ENCODE results near the gene UBTF. TPM values are rescaled to one million over a fixed set of nuclear protein-coding genes. Genes with fewer than 3 reads are reported as not detected.

The UBTF gene
- total RNA-seq, 1 donor: 49.6 TPM

DNA sequence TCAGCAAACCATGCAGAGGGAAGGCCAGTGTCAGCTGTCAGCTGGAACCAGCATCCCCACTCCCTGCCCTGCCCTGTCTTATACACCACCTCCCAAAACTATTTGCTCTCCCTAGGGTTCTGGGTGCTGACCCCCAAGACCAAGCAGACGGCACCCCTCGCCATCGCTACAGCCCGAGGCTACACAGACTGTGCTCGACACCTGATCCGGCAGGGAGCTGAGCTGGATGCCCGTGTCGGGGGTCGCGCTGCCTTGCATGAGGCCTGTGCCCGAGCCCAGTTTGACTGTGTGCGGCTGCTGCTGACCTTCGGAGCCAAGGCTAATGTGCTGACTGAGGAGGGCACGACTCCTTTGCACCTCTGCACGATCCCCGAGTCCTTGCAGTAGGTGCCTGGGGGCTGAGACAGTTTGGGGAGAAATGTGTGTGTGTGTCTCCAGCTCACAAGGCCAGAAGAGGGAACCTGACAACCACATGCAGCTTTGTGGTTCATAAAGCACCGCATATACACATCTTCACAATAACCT lies 47.5 kb downstream of the UBTF start:
- no peaks in the 10 kb centered on the region for H3K36me3 ChIP-seq (ENCODE audit: insufficient read depth, low read length)
- H3K4me1 ChIP-seq (ENCODE audit: insufficient read depth, low read length): peaks cover 13% of the 10 kb centered on the region
- no peaks in the 10 kb centered on the region for H3K9me3 ChIP-seq (ENCODE audit: low read depth, low read length)
- TF ChIP-seq, protein P1, sequence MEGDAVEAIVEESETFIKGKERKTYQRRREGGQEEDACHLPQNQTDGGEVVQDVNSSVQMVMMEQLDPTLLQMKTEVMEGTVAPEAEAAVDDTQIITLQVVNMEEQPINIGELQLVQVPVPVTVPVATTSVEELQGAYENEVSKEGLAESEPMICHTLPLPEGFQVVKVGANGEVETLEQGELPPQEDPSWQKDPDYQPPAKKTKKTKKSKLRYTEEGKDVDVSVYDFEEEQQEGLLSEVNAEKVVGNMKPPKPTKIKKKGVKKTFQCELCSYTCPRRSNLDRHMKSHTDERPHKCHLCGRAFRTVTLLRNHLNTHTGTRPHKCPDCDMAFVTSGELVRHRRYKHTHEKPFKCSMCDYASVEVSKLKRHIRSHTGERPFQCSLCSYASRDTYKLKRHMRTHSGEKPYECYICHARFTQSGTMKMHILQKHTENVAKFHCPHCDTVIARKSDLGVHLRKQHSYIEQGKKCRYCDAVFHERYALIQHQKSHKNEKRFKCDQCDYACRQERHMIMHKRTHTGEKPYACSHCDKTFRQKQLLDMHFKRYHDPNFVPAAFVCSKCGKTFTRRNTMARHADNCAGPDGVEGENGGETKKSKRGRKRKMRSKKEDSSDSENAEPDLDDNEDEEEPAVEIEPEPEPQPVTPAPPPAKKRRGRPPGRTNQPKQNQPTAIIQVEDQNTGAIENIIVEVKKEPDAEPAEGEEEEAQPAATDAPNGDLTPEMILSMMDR (IDR thresholded peaks at IDR 0.05; ENCODE audit: extremely low read depth, low read depth, low read length): no peak
- H2AFZ ChIP-seq (ENCODE audit: low read length): no peak overlapping the region
- H3K4me2 ChIP-seq (ENCODE audit: insufficient read depth, low read length): no peak overlapping the region
- peak; percentile 90 for DNase-seq (ENCODE audit: insufficient read length, low spot score, missing footprints)
- H3K4me3 ChIP-seq (ENCODE audit: insufficient read depth, low read length): no peak overlapping the region
- no peaks in the 10 kb centered on the region for H4K20me1 ChIP-seq (ENCODE audit: insufficient read depth, low read length)
- no peak overlapping the region for H3K27ac ChIP-seq (ENCODE audit: low read depth, low read length)
- H3K79me2 ChIP-seq (ENCODE audit: insufficient read depth, low read length): no peaks in the 10 kb centered on the region
- no peaks in the 10 kb centered on the region for H3K27me3 ChIP-seq (ENCODE audit: insufficient read depth, low read length)

DNA sequence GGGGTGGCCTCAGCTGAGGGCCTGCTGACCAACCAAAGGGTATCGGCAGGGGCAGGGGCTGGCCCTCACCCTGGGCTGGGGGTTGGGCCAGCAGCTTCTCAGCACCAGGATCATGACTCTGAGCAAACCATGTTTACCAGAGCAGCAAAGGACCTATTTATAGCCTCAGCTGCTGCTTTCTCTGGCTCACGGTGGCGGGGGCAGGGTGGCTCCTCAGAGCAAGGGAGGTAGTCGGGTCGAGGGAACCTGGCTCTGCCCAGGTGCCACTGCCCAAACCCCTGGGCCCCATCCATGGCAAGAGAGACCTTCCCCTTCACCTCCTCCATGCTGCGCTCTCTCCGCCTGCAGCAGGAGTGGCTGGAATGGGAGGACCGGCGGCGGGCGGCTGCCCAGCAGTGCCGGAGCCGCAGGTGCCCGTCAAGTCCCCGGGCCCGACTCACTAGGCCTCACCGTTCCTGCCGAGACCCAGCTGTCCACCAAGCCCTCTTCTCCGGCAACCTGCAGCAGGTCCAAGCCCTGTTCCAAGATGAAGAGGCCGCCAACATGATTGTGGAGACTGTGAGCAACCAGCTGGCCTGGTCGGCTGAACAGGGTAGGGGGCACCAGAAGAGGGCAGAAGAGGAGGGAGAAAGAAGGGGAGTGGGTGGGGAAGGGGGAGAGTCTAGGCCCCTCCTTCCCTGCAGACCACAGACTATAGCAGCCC lies 48.8 kb downstream of the UBTF start, which contains the start of gene ASB16:
TSS of gene ASB16 (plus strand) at position 206 of the 703 bp plus-strand sequence. CDS start at position 292, 86 bp downstream.
- no peaks in the 10 kb centered on the region for H3K36me3 ChIP-seq (ENCODE audit: insufficient read depth, low read length)
- H3K27ac ChIP-seq (ENCODE audit: low read depth, low read length): no peak within 1 kb of the TSS
- peak within 1 kb of the TSS; percentile 51 for H2AFZ ChIP-seq (ENCODE audit: low read length)
- no peaks in the 10 kb centered on the region for H3K27me3 ChIP-seq (ENCODE audit: insufficient read depth, low read length)
- no peaks in the 10 kb centered on the region for H4K20me1 ChIP-seq (ENCODE audit: insufficient read depth, low read length)
- peak; percentile 94 for DNase-seq (ENCODE audit: insufficient read length, low spot score, missing footprints)
- TF ChIP-seq, protein P1 (IDR thresholded peaks at IDR 0.05; ENCODE audit: extremely low read depth, low read depth, low read length): no peak
- no peaks in the 10 kb centered on the region for H3K9me3 ChIP-seq (ENCODE audit: low read depth, low read length)
- H3K4me1 ChIP-seq (ENCODE audit: insufficient read depth, low read length): peaks cover 13% of the 10 kb centered on the region
- H3K79me2 ChIP-seq (ENCODE audit: insufficient read depth, low read length): no peaks in the 10 kb centered on the region
- H3K4me2 ChIP-seq (ENCODE audit: insufficient read depth, low read length): peak within 1 kb of the TSS; percentile 70
- peak within 1 kb of the TSS; percentile 54 for H3K4me3 ChIP-seq (ENCODE audit: insufficient read depth, low read length)

DNA sequence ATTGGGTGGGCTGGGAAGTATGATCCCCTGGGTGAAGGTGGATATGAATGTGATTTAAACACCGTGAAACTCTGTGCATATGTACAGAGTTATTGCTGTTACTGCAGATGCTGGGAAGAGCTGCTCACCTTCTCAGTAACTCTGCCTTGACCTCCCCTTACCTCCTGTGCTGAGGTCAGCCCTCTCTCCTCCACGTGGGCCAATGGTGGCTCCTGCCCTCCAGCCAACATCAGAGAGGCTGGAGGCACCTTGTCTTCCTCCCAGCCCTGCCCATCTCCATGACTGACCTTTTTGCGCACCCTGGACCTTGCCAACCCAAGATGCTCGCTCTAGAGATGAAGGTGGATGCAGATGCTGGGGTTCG lies 49.4 kb downstream of the UBTF start:
- no peak overlapping the region for H3K27ac ChIP-seq (ENCODE audit: low read depth, low read length)
- peak overlapping the region; percentile 70 for H3K4me2 ChIP-seq (ENCODE audit: insufficient read depth, low read length)
- no peaks in the 10 kb centered on the region for H3K36me3 ChIP-seq (ENCODE audit: insufficient read depth, low read length)
- no peaks in the 10 kb centered on the region for H3K27me3 ChIP-seq (ENCODE audit: insufficient read depth, low read length)
- no peaks in the 10 kb centered on the region for H3K79me2 ChIP-seq (ENCODE audit: insufficient read depth, low read length)
- H4K20me1 ChIP-seq (ENCODE audit: insufficient read depth, low read length): no peaks in the 10 kb centered on the region
- peak overlapping the region; percentile 54 for H3K4me3 ChIP-seq (ENCODE audit: insufficient read depth, low read length)
- TF ChIP-seq, protein P1 (IDR thresholded peaks at IDR 0.05; ENCODE audit: extremely low read depth, low read depth, low read length): no peak
- H3K9me3 ChIP-seq (ENCODE audit: low read depth, low read length): no peaks in the 10 kb centered on the region
- DNase-seq (ENCODE audit: insufficient read length, low spot score, missing footprints): no peak
- H3K4me1 ChIP-seq (ENCODE audit: insufficient read depth, low read length): peaks cover 13% of the 10 kb centered on the region
- no peak overlapping the region for H2AFZ ChIP-seq (ENCODE audit: low read length)

DNA sequence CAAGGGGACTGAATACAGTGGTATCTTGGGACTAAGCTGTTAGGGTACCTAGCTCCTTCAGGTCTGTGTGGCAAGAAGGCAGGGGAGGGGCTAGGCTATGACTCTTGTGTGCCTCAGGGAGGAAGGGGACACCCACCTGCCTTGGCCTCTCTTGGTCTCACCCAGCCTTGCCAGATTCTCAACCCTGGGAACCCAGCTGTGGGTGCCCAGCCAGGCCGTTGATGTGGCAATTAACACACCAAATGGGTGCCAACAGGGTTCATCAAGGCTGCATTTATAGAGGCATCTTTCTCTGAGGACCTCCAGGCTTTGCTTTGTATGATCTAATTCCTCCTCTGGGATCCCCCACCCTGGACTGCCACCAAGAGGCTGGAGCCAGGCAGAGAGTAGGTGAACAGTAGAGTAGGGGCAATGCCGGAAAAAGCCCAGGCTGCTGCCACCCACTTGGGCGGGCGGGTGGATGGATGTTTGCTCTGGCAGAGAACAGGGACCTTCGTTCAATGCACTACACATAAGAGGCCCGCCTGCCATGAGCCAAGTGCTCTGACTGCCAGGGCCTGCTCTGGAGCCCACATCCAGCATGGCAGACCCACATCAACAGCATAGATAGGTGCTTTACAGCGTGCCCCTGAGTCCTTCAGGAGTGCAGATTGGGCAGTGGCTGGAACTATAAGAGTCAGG lies 52.2 kb downstream of the UBTF start:
- Histone ChIP-seq H3K36me3 (ENCODE audit: insufficient read depth, low read length) (no peaks in the 10 kb centered on the region), H2AFZ (ENCODE audit: low read length) (no peak overlapping the region), H3K27ac (ENCODE audit: low read depth, low read length) (no peak overlapping the region), H3K4me3 (ENCODE audit: insufficient read depth, low read length) (no peak overlapping the region), H3K27me3 (ENCODE audit: insufficient read depth, low read length) (no peaks in the 10 kb centered on the region), H3K4me2 (ENCODE audit: insufficient read depth, low read length) (no peak overlapping the region), H3K4me1 (ENCODE audit: insufficient read depth, low read length) (peaks cover 13% of the 10 kb centered on the region), H3K9me3 (ENCODE audit: low read depth, low read length) (no peaks in the 10 kb centered on the region), H4K20me1 (ENCODE audit: insufficient read depth, low read length) (no peaks in the 10 kb centered on the region), H3K79me2 (ENCODE audit: insufficient read depth, low read length) (no peaks in the 10 kb centered on the region)
- no peak for DNase-seq (ENCODE audit: insufficient read length, low spot score, missing footprints)
- TF ChIP-seq, protein P1 (IDR thresholded peaks at IDR 0.05; ENCODE audit: extremely low read depth, low read depth, low read length): no peak
